Erythroblast (primary cell): ENCODE measurements around the gene SCARB2.

Source experiments
- GATA1 ChIP-seq: IDR thresholded peaks from 2 replicates; pipeline ENCODE4 v1.6.1; 2011; ENCODE audit warnings: low read depth, mild to moderate bottlenecking, control low read depth, low read length, moderate library complexity
- POLR2A ChIP-seq: IDR thresholded peaks from 2 replicates; pipeline ENCODE4 v1.6.1; 2011; ENCODE audit warnings: mild to moderate bottlenecking, low read length

- TF ChIP-seq POLR2A: no peak
- TF ChIP-seq GATA1: no peak
Measured at GRCh38 chr4:76178296-76178695, 35.3 kb downstream of the SCARB2 start.
